Panc1 (cell line): ENCODE results near the gene SFMBT1.

ENCODE experiments used
- CTCF ChIP-seq: fragments of 450-650 bp; IDR thresholded peaks from 2 replicates; pipeline ENCODE4 v1.5.1; 2017; ENCODE audit warnings: mild to moderate bottlenecking
- POLR2AphosphoS5 ChIP-seq: IDR thresholded peaks from 2 replicates; pipeline ENCODE4 v1.6.1; 2012; ENCODE audit warnings: mild to moderate bottlenecking, low read depth, low read length, moderate library complexity
- SIN3A ChIP-seq: IDR thresholded peaks from 2 replicates; pipeline ENCODE4 v1.6.1; 2012; ENCODE audit warnings: low read depth, mild to moderate bottlenecking, low read length, moderate library complexity, borderline replicate concordance; ENCODE audit not compliant: insufficient read depth

- TF ChIP-seq POLR2AphosphoS5 (no peak), CTCF (no peak), SIN3A (no peak)
Observed at GRCh38 chr3:52890735-52891134, 155.1 kb downstream of the SFMBT1 start.
